K562 (cell line): ENCODE results near the gene UBALD2. TPM values are rescaled to one million over a fixed set of nuclear protein-coding genes. Genes with fewer than 3 reads are reported as not detected.

Source experiments
- ATAC-seq: fragments of 200-7000 bp; cut with Tn5 transposase; 3 replicates; pipeline ENCODE4 v1.9.1; 2020; ENCODE audit warnings: moderate library complexity
- BruUV-seq: library from RNA; stranded (reverse); fragments of 400-500 nt; replicated peaks from 2 replicates; lab custom pipeline; 2021; lab: Mats Ljungman, UMichigan
- CTCF ChIA-PET: fragments of 300-600 bp; formaldehyde crosslinking; extraction: SDS; loops from one replicate; lab custom pipeline; 2021; ENCODE audit warnings: low intra/inter-chr PET ratio; lab: Yijun Ruan, JAX
- POLR2A ChIA-PET: fragments of 300-600, 350-650 bp; sonication (Branson Sonifier 250); formaldehyde crosslinking; extraction: SDS; loops from one replicate; lab custom pipeline; 2021; ENCODE audit warnings: antibody characterized with exemption, inconsistent platforms; lab: Yijun Ruan, JAX
- DNase-seq, 4 experiments: peaks; one replicate each; pipeline versions ENCODE4 v3.0.0 to v3.0.0-alpha.2; 2011 to 2018; ENCODE audit warnings: low spot score in 3 of 4, mixed read lengths in 3 of 4; ENCODE audit errors: extremely low read depth in 1 of 4
- FAIRE-seq: peaks from 2 replicates; lab custom pipeline; 2011; peaks lifted over from hg19 to GRCh38; lab: Jason Lieb, UNC
- H2AFZ ChIP-seq: 2 replicates; pipeline ENCODE4 v1.6.0; 2011; ENCODE audit warnings: low read depth, low read length, control low read depth, inconsistent platforms
- H3K27ac ChIP-seq: fragments of 200-600 bp; 3 replicates; pipeline ENCODE4 v1.8.0; 2011; ENCODE audit warnings: low read depth, mild to moderate bottlenecking, control low read depth, inconsistent platforms, low read length, moderate library complexity, mixed read lengths; ENCODE audit errors: extremely low read depth
- H3K27me3 ChIP-seq, 2 experiments: fragments of 300-600 bp in 1 of 2; 2 replicates in 1 of 2; 3 replicates in 1 of 2; pipeline versions ENCODE4 v1.6.0 to v1.8.0; 2011; ENCODE audit warnings: inconsistent platforms in 2 of 2, low read length in 2 of 2, mild to moderate bottlenecking in 1 of 2, mixed read lengths in 1 of 2, moderate library complexity in 1 of 2; ENCODE audit not compliant: control insufficient read depth in 2 of 2, insufficient read depth in 2 of 2
- H3K36me3 ChIP-seq: fragments of 300-600 bp; 3 replicates; pipeline ENCODE4 v1.8.0; 2011; ENCODE audit warnings: mild to moderate bottlenecking, low read length, inconsistent platforms; ENCODE audit not compliant: control insufficient read depth, insufficient read depth
- H3K4me1 ChIP-seq, 2 experiments: fragments of 200-600 bp in 1 of 2; replicated peaks in 1 of 2; 2 replicates in 1 of 2; 3 replicates in 1 of 2; pipeline versions ENCODE4 v1.5.1 to v1.8.0; 2011; ENCODE audit warnings: inconsistent platforms in 2 of 2, low read length in 2 of 2, mild to moderate bottlenecking in 1 of 2, mixed read lengths in 1 of 2, moderate library complexity in 1 of 2; ENCODE audit not compliant: control insufficient read depth in 2 of 2, insufficient read depth in 2 of 2
- H3K4me2 ChIP-seq: 2 replicates; pipeline ENCODE4 v1.6.1; 2011; ENCODE audit warnings: low read length, control low read depth, inconsistent platforms, mixed read lengths; ENCODE audit not compliant: insufficient read depth
- H3K4me3 ChIP-seq: fragments of 200-600 bp; sonication (generic), shearing (Covaris generic); 2 replicates; pipeline ENCODE4 v1.5.1; 2016; ENCODE audit warnings: control low read depth, inconsistent platforms
- H3K79me2 ChIP-seq: fragments of 200-600 bp; 3 replicates; pipeline ENCODE4 v1.8.0; 2011; ENCODE audit warnings: low read length, inconsistent platforms; ENCODE audit not compliant: control insufficient read depth, insufficient read depth
- H3K9ac ChIP-seq, 2 experiments: 2 replicates each; pipeline versions ENCODE4 v1.6.0 to v1.6.1; 2011; ENCODE audit warnings: low read depth in 2 of 2, low read length in 2 of 2, control low read depth in 1 of 2, inconsistent platforms in 1 of 2, mild to moderate bottlenecking in 1 of 2, mixed read lengths in 1 of 2; ENCODE audit not compliant: insufficient read depth in 1 of 2
- H3K9me1 ChIP-seq: one replicate; pipeline ENCODE4 v1.6.0; 2011; ENCODE audit warnings: inconsistent platforms, mild to moderate bottlenecking, low read length, moderate library complexity; ENCODE audit not compliant: control insufficient read depth, insufficient read depth
- H3K9me3 ChIP-seq: replicated peaks from 2 replicates; pipeline ENCODE4 v1.5.1; 2011; ENCODE audit warnings: low read depth, low read length, inconsistent platforms; ENCODE audit not compliant: control insufficient read depth, insufficient read depth
- H4K20me1 ChIP-seq: replicated peaks from 2 replicates; pipeline ENCODE4 v1.6.1; 2011; ENCODE audit warnings: low read length, inconsistent platforms, mixed read lengths; ENCODE audit not compliant: control insufficient read depth, insufficient read depth
- GABPA ChIP-seq: fragments of 200-800 bp; sonication (Bioruptor generic); conservative IDR thresholded peaks from 2 replicates; pipeline ENCODE4 v1.6.1; 2016; ENCODE audit warnings: low read depth, missing genetic modification characterization, missing compliant biosample characterization
- MAFG ChIP-seq: fragments of 450-650 bp; conservative IDR thresholded peaks from 2 replicates; pipeline ENCODE4 v1.6.1; 2016; ENCODE audit warnings: missing genetic modification characterization, missing compliant biosample characterization
- RAD21 ChIP-seq, 2 experiments: fragments of 250-450 bp in 1 of 2; fragments of 450-650 bp in 1 of 2; sonication (Bioruptor Pico) in 1 of 2; formaldehyde crosslinking in 1 of 2; IDR thresholded peaks in 1 of 2; conservative IDR thresholded peaks in 1 of 2; 2 replicates each; pipeline versions ENCODE4 v1.4.0 to v1.8.0; 2020 to 2022; ENCODE audit warnings: mild to moderate bottlenecking in 2 of 2, moderate library complexity in 1 of 2
- RNF2 ChIP-seq: sonication (generic); IDR thresholded peaks from 2 replicates; pipeline ENCODE4 v1.6.1; 2016
- ZNF354B ChIP-seq: fragments of 250-450 bp; sonication (Bioruptor Pico); IDR thresholded peaks from 2 replicates; pipeline ENCODE4 v1.4.0; 2020
- WGBS: fragments of 100-300 bp; shearing (Covaris generic); methylation state at CpG from one replicate; pipeline ENCODE4 v1.1.6; 2016; ENCODE audit warnings: low coverage, mixed read lengths; ENCODE audit not compliant: insufficient coverage; ENCODE audit errors: missing lambda C conversion rate; 5-methylcytosine and 5-hydroxymethylcytosine counted together
- in situ Hi-C: fragments of 300-500 bp; cut with MboI; formaldehyde crosslinking; loops from 4 replicates; pipeline ENCODE4 v1.15.0; 2018; ENCODE audit warnings: inconsistent platforms, mixed read lengths
- intact Hi-C: fragments of 100-400 bp; cut with micrococcal nuclease; formaldehyde crosslinking; loops from 2 replicates; pipeline ENCODE4 v1.14.2; 2022
- polyA plus RNA-seq, 8 experiments: library from polyadenylated mRNA; depleted of rRNA in 4 of 8; stranded (reverse) in 5 of 8; unstranded in 3 of 8; fragments of >200 nt; fragmentation: Nextera tagmentation in 2 of 8; fragmentation: Illumina TruSeq in 1 of 8; extraction: Ambion mirVana in 2 of 8; extraction: Trizol in 1 of 8; gene quantifications; 2 replicates each; pipeline versions ENCODE4 v1.2.1 to v1.2.3, GENCODE V29; 2011 to 2014; ENCODE audit warnings: inconsistent platforms in 1 of 8, missing spikeins in 1 of 8
- total RNA-seq, 7 experiments: library from RNA; depleted of rRNA in 6 of 7; stranded (reverse); fragments of >200 nt in 6 of 7; fragmentation: Illumina TruSeq in 2 of 7; extraction: Trizol in 2 of 7; gene quantifications; 2 replicates each; pipeline versions ENCODE4 v1.2.1 to v1.2.3, GENCODE V29; 2011 to 2021; ENCODE audit warnings: low replicate concordance in 1 of 7

The UBALD2 gene
- total and polyA plus RNA-seq, 9 of the 15 experiments (the other 6 are each of a cell fraction or from before 2014, with no cell fraction given), result 2.3 to 94.1 (median 25.3) TPM

GRCh38 chr17:76261421-76262215 lies 3.5 kb upstream of the UBALD2 start:
- Histone ChIP-seq H3K4me1 (peaks cover 8 to 15% of the 10 kb centered on the region in 2 experiments; a peak in 4 of 5 replicates), H3K27me3 (no peaks in the 10 kb centered on the region), H4K20me1 (no peaks in the 10 kb centered on the region), H3K4me3 (no peak overlapping the region), H3K9me1 (no peaks in the 10 kb centered on the region), H3K79me2 (peaks cover 14% of the 10 kb centered on the region), H3K4me2 (no peak overlapping the region), H3K27ac (no peak overlapping the region; the same call in 2 of the 3 replicates), H3K9ac (peak overlapping the region in 1 of 2 experiments; percentile 37; a peak in 1 of 4 replicates), H3K36me3 (peaks cover 4% of the 10 kb centered on the region), H3K9me3 (no peaks in the 10 kb centered on the region), H2AFZ (peak overlapping the region; percentile 84)
- in situ Hi-C loops, result loop anchor here (5.0 kb wide), 1 partner anchor 64 kb away; no protein-coding TSS in a partner anchor
- no peak for DNase-seq
- 75% methylated on average over 23 of the region's 23 CpGs for WGBS
- no peak for FAIRE-seq
- BruUV-seq, result no TSS peak
- ATAC-seq, result no peak
- intact Hi-C loops, result no loop called here
- ChIA-PET CTCF (no interaction called here), POLR2A (interaction anchor here (0.7 to 3.5 kb wide), 7 partner anchors 8 to 23 kb away, joined by 3 to 15 read pairs (median 3); no protein-coding TSS in a partner anchor)
- TF ChIP-seq MAFG (tag) (peak; percentile 12; the same call in 1 of the 2 replicates), GABPA (tag) (0 out of 2 replicates have a peak, but pooled peaks have one; percentile 18), RNF2 (no peak), ZNF354B (no peak), RAD21 (CRISPR knock-in tag; conservative IDR thresholded peaks at IDR 0.05 in 1 of 2, IDR thresholded peaks at IDR 0.05 in 1 of 2) (peak in 1 of 2 experiments; percentile 17; a peak in 1 of 4 replicates)
